ENCODE measurements around the gene PSEN2.

PSEN2 gene

DNA sequence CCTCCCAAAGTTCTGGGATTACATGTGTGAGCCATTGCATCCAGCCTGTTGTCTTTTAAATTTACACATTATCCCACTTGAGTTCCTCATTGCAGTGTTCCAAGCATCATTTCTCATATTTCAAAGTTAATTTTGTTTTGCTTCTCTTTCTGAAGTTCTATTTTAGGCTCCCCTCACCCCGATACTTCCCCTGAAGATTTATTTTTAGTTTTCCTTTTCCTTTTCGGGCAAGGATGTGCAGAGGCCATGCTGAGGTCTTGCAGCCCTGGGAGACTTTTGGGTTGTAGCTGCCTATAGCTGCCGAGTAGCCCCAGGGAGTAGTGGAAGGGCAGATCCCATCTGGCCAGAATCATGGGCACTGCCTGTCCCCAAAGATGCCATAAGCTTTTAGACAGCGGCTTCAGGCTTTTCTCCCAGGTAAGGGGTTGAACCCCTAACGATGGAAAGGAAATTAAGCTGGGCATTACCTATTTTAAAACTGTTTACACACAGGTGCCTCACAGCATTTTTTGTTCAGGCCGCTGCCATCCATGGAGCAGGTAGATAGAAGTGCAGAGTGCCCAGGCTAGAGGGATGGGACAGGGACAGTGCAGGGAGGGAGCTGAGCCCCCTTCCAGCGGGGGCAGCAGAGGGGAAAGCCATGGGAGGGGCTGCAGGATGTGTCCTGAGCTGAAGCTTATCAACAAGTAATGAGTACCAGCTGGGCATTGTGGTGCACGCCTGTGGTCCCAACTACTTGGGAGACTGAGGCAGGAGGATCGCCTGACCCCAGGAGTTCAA lies 15.9 kb downstream of the PSEN2 start:
- no peak for DNase-seq (ENCODE audit: low read depth)

DNA sequence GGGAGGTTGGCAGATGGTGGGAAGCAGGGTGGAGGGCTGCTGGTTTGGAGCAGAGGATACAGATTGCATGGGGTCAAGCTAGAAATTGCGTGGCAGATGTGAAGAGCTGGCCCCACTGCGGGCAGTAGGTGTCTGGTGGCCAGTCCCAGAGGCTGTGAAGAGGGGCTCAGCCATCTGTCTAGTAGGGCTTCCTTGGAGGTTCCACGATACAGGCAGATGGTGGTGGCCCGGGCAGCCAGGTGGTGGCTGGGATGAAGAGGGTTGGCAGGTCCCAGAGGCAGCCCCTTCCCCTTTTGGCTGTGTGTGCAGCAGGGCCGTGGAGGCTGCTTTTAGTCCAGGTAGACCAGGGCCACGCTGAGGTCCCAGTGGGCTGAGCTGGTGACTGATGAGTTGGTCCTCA lies 16.6 kb downstream of the PSEN2 start:
- DNase-seq (ENCODE audit: low read depth): no peak

DNA sequence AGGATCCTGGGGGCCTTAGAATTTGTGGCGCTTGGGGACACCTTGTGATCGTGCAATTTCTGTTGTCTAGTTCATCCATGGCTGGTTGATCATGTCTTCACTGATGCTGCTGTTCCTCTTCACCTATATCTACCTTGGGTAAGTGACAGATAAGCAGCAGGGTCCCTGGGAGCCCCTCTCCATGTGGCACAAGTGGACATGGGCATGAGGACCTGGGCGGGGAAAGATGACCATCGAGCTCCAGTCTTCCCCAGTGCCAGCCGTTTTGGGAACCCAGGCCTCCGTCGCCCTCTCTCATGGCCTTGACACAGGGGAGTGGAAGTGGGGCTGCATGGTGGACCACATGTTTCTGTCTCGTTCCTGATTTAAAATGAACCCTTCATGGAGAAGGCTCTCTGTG lies 17.6 kb downstream of the PSEN2 start:
- DNase-seq (ENCODE audit: low read depth): no peak

DNA sequence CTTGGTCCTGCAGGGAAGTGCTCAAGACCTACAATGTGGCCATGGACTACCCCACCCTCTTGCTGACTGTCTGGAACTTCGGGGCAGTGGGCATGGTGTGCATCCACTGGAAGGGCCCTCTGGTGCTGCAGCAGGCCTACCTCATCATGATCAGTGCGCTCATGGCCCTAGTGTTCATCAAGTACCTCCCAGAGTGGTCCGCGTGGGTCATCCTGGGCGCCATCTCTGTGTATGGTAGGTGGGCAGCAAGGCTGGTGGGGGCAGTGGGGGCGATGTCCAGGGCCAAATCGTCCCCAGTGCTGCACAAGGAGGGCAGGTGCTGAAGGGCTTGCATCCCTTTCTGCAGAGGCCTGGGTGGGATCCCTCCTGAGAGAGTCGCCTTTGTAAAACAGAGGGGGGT lies 18.4 kb downstream of the PSEN2 start:
- DNase-seq (ENCODE audit: low read depth): no peak

DNA sequence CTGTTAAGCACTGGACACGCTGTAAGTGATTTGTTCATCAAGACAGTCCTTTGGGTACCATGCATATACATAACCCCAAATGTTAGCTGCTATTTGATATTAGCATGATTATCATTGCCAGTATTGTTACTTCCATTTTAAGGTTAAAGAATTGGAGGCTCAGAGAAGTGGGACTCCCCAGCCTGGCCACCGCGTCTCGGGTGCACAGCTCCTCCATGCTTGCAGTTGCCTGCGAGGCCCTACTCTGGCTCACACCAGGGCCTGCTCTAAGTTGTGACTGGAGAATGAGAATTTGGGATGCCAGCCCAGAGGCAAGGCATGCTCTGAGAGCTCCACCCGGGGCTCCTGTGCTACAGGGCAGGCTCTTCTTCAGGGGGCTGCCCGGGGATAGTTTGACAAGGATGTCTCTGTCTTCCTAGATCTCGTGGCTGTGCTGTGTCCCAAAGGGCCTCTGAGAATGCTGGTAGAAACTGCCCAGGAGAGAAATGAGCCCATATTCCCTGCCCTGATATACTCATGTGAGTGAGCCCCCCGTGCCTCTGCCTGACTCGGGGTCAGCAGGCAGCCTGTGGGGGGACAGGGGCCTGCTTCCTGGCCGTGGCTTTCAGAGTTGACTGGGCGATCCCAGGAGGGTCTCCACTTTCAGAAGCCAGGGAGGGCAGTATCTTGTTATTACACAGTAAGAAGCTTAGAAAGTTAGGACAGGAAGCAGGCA lies 19.4 kb downstream of the PSEN2 start:
- no peak for DNase-seq (ENCODE audit: low read depth)

DNA sequence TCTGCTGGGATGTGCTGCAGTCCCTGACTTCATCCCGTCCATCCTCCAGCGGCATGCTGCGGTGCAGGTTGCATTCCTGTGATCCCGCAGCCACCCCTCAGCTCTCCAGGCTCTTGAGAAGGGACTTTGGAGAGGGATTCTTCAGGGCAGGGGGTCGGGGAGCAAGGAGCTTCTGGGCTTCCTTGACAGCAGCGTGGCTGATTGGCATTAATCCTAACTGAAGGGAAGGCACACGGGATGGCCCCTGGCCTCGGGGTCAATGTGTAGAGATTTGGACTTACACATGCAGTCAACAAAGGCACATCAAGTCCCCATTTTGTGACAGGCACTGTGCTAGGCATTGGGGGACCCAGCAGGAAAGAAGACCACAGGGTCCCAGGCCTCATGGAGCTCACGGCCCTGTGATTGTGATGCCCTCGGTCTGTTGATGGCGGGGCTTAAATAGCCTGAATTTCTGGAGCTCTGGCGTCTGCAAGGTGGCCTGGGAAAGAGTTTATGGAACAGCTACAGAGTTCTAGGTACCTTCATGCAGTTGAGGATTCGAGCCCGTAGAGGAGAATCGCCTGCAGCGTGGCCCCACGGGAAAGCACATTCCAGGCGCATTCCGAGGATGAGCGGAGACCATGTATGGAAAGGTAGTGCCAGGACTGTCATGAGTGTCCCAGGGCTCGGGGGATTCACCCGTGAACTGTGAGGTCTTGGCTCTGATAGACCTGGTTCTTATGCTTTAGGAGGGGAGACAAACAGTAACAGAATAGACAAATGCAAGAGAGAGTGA lies 20.1 kb downstream of the PSEN2 start:
- DNase-seq (ENCODE audit: low read depth): no peak

DNA sequence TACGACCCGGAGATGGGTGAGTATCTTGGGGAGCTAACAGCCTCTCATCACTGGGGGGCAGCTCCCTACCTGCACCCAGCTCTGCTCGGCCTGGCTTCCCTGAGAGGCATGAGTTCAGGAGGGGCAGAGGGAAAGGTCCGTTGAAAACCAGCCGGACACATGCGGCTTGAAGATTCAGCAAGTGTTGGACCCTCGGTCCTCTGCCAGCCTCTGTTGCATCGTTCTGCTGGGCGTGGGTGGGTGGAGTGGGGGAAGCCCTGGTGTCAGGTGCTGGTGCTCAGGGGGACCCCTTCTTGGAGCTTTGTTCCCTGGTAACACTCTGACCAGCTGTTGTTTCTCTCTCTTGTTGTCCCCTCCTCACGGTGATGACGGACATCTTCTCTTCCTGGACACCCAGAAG lies 20.9 kb downstream of the PSEN2 start:
- DNase-seq (ENCODE audit: low read depth): no peak

DNA sequence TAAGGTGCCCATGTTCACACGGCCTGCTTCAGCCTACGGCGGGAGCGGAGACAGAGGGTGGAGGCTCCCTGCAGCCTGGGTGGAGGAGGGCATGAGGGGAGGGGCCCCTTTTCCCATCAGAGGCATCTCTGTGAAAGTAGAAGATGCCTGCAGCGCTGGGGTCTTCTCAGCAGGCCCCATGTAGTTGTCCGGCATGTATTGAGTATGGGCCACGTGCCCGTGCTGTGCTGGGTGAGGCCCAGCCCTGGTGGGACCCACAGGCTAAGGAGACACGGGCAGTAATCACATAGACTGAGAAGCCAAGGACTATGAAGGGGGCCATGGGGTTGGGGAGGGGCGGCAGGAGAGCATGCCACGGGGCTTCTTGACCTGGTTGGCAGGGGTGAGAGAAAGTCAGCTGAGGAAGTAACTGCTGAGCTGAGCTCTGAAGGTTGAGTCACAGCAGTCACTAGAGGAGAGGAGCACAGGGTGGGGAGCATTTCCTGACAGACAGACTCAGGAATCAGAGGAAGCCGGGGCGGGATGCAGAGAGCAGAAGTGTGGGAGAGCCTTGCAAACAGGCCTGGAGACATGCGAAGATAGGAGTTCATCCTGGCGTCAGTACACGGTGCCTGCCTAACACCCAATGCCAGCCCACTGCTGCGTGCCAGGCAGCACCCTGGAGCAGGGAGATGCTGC lies 21.6 kb downstream of the PSEN2 start:
- DNase-seq (ENCODE audit: low read depth): no peak

DNA sequence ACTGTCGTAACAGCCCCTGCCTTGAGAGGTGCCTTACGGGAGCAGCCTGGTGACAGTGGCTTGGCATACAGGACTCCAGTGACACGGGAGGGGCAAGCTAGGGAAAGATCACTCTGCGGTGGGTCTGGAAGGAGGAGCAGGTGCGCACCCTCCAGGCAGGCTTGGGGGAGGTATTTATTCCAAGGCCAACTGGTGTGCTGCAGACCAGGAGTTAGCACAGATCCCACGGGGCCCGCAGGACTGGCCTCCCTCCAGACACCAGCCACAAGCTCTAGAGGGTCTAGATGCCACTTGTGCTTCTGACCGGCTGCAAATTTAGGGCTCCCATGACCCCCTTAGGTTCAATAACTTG lies 22.1 kb downstream of the PSEN2 start:
- DNase-seq (ENCODE audit: low read depth): no peak

DNA sequence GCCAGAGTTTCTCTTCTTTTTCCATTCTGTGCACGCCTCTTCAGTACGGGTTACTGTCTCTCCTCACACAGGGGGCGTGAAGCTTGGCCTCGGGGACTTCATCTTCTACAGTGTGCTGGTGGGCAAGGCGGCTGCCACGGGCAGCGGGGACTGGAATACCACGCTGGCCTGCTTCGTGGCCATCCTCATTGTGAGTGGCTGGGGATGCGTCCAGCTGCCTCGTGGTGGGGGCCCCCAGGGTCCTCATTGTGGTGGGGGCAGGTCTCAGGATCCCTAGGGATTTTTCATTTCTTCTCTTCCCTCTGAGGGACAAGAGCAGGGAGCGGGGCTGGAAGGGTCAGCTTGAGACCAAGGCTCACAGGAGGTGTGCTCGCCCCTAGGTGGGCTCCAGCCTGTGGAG lies 23.5 kb downstream of the PSEN2 start:
- no peak for DNase-seq (ENCODE audit: low read depth)

DNA sequence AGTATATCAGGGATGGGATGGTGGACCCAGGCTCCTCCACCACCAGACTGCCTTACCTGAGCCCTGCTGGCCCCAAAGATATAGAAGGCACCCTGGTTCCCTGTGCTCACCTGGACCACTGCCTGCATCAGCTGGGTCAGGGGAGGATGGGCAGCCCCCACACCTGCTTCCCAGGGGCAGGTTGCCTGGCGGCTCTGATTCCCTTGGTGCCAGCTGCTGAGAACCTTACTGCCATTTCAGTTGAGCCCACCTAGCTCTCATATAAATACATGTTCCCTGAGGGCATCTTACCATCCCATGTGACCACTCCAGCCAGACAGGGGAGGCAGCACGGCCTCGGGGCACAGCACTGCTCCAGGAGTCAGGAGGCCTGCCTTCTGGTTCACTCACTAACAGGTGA lies 24.4 kb downstream of the PSEN2 start:
- DNase-seq (ENCODE audit: low read depth): no peak

DNA sequence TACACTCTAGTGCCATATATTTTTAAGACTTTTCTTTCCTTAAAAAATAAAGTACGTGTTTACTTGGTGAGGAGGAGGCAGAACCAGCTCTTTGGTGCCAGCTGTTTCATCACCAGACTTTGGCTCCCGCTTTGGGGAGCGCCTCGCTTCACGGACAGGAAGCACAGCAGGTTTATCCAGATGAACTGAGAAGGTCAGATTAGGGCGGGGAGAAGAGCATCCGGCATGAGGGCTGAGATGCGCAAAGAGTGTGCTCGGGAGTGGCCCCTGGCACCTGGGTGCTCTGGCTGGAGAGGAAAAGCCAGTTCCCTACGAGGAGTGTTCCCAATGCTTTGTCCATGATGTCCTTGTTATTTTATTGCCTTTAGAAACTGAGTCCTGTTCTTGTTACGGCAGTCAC lies 25.2 kb downstream of the PSEN2 start:
- no peak for DNase-seq (ENCODE audit: low read depth)

DNA sequence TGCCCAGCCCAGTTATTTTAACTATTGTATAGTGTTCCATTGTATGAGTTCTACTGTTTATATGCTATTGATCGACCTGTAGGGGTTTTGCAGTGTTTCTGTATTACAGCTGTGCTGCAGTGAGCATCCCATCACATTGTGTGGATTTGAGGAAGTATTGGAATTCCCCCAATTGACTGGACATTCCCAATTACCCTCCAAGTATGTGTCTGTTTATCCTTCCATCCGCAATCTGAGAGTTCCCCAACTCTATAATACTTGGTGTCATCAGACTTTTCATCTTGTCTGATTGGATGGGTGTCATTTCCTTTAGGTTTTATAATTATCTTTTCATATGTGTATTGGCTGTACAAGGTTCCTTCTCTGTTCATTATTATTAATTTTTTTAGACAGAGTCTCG lies 27.8 kb downstream of the PSEN2 start:
- DNase-seq (ENCODE audit: low read depth): no peak

DNA sequence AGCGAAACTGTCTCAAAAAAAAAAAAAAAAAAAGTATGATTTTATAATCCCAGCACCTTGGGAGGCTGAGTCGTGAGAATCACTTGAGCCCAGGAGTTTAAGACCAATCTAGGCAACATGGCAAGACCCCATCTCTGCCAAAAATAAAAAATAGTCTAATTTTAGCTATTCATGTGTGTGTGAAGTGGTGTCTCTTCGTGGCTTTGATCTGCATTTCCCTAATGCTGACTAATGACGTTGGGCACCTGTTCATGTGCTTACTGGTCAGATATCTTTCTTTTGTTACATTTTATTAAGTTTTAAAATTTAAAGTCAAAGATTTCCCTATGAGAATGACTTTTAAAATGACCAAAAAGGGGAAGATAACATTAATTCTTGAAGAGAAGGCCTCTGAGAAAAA lies 31.0 kb downstream of the PSEN2 start:
- no peak for DNase-seq (ENCODE audit: low read depth)

DNA sequence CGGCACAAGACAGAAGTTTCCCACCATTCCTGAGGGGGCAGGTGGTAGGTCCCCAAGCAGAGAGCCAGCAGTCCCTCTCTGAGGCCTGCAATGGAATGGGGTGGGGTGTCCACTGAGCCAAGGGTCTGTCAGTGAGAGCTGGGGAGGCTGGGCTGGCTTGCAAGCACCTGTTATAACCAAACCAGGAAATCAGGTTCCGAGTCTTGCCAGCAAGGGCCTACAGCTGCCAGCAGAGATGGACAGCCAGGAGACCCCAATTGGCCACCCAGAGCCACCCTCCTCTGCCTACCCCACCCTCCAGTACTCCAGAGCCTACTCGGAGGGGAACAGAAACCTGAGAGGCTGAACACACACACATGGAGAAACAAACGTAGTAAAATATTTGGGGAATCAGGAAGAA lies 32.2 kb downstream of the PSEN2 start:
- DNase-seq (ENCODE audit: low read depth): no peak

DNA sequence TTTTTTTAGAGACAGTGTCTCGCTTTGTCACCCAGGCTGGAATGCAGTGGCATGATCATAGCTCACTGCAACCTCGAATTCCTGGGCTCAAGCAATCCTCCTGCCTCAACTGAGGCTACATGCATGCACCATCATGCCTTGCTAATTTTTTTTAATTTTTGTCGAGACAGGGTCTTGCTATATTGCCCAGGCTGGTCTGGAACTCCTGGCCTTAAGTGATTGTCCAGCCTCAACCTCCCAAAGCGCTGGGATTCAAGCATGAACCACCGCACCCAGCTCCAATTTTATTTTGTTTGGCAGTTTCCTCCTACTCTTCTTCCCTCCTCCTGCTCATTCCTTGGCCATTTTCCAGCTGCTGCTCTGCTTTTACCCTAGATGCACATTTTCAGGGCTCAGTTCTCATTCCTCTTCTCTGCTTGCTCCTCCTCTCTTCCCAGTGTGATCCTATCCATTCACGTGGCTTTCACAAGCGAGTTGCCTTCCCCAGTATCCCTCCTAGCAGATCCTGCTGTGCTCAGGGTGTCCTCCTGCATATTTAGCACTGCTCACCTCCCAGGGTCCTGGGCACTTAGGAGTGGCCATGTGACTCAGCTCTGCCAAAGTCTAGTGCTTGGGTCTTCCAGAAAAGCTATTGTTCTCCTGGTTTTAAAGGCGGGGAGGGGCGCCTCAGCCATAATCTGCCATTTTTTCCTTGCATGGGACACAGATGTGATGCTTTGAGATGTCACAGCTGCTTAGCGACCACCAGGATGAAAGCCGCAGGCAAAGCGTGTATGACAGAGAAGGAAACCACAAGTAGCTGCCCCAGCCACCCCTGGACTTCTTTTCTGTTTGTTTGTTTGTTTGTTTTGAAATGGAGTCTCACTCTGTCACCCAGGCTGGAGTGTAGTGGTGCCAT lies 33.7 kb downstream of the PSEN2 start:
- peak; percentile 69 for DNase-seq (ENCODE audit: low read depth)

DNA sequence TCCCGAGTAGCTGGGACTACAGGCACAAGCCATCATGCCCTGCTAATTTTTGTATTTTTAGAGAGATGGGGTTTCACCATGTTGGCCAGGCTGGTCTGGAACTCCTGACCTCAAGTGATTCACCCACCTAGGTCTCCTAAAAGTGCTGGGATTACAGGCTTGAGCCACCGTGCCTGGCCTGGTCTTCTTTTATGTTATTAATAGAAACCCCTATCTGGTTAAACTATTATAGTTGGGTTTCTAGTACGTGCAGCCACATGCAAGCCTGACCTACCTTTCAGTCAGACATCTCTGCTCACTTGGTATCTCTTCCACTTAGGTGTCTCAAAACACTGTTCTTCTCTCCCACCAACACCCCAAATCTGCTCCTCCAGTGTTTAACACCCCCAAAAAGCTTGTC lies 34.4 kb downstream of the PSEN2 start:
- no peak for DNase-seq (ENCODE audit: low read depth)

DNA sequence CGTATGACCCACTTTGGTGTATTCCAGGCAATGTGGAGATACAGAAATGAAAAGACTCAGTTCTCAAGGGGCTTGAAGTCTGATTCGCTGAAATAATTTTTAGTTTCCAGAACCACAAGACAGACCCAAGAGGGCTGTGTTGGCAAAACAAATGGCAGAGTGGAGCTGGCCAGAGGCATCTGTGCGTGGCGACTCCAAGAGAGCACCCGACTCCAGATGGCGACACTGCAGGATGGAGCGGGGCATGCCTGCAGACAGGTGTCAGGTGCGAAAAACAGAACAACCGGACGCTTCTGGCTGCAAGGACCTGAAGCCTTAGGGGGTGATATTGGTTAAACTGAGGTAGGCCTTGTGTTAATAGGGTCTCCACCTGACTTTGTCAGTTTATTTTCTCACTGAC lies 38.0 kb downstream of the PSEN2 start:
- no peak for DNase-seq (ENCODE audit: low read depth)

DNA sequence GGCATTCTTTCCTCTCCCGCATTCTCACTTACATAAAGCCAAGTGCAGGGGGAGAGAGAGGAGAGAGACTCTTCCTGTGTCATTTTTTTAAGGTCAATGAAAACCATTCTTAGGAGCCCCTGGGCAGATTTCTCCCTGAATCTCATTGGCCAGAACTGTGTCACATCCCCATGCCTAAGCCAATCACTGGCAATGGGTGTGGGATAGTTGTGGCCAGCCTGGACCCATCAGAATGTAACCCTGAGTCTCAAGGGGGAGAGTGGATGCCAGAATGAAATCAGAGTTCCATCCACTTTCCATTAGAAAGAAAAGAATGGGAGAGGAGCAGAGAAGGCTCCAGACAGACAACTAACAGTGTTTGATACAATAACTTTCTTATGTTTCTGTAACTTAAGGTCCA lies 38.5 kb downstream of the PSEN2 start:
- no peak for DNase-seq (ENCODE audit: low read depth)

DNA sequence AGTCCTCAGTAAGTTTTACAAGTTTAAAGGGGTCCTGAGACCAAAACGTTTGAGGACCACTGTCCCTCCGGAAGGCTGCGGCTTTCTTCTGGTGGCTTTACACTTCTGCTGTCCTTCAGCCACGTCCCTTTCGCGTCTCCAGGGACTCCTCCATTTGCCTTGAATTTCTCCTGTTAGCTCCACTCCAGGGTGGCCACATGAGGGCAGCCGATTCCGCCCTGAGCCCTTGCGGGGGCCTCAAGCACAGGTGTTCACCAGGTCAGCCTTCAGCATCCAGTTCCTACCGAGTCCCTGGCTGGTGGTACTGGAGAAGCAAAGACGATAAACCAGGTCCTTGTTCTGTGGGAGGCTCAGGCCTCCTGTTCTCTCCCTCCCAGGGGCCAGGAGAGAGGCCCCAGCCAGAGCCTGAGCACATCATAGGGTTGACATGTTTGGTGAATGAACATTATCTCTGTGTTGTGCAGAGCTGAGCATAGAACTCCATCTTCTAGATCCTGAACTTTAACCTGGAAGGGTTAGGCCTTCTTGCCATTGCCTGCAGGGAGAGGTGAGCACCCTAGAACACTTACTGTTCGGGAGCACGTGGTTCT lies 42.3 kb downstream of the PSEN2 start:
- DNase-seq (ENCODE audit: low read depth): peak; percentile 8

DNA sequence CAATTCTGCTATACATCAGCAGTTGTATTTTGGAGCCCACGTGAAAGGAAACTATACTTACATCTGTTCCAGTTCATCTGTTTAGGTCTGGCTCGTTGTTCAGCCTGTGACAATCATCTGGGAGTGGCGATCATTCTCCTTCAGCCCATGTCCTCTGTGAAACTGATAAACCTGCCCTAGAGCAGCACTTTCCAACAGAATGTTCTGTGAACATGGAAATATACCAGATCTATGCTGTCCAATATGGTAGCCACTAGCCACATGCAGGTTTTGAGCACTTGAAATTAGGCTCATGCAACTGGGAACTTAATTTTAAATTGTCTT lies 45.2 kb downstream of the PSEN2 start:
- no peak for DNase-seq (ENCODE audit: low read depth)
